ENCODE measurements around the gene SETD4. TPM values are rescaled to one million over a fixed set of nuclear protein-coding genes. Genes with fewer than 3 reads are reported as not detected.

SETD4 gene
- total and polyA plus RNA-seq, 2 of the 4 experiments (the other 2 are of a cell fraction): 9.5 to 11.4 TPM

GRCh38 chr21:35984654-35985361 is 75.5 kb downstream of the SETD4 start:
- Histone ChIP-seq H4K5ac (ENCODE audit: low read depth, low read length) (no peak overlapping the region), H2AK5ac (ENCODE audit: low read depth, low read length) (no peak overlapping the region), H3K9me1 (ENCODE audit: insufficient read depth, low read length) (no peaks in the 10 kb centered on the region; the same call in 1 of the 2 replicates), H3K9me3 (ENCODE audit: control insufficient read depth, insufficient read depth, low read length) (peaks cover 3% of the 10 kb centered on the region; the same call in 1 of the 2 replicates), H3K4me1 (ENCODE audit: control insufficient read depth, insufficient read depth, low read length) (peaks cover 2% of the 10 kb centered on the region; the same call in 1 of the 2 replicates), H3K9ac (ENCODE audit: low read depth, low read length) (no peak overlapping the region), H2BK20ac (ENCODE audit: low read depth, low read length) (no peak overlapping the region), H2AFZ (replicated peaks; ENCODE audit: low read length, poor library complexity) (no peak overlapping the region), H3K79me1 (ENCODE audit: low read depth in 1 of 2, low read length in 2 of 2) (no peaks in the 10 kb centered on the region), H3K18ac (ENCODE audit: low read depth, low read length) (no peak overlapping the region), H3K4ac (ENCODE audit: low read depth, low read length) (no peak overlapping the region), H4K20me1 (ENCODE audit: insufficient read depth, low read length) (no peaks in the 10 kb centered on the region), H3K4me3 (ENCODE audit: insufficient read depth, low read depth, low read length) (no peak overlapping the region), H3K36me3 (ENCODE audit: control insufficient read depth, insufficient read depth, low read length) (no peaks in the 10 kb centered on the region), H2AK9ac (replicated peaks; ENCODE audit: low read depth, low read length, poor library complexity) (no peak overlapping the region), H3K4me2 (ENCODE audit: low read depth, low read length) (no peak overlapping the region), H3K56ac (ENCODE audit: extremely low read depth, insufficient read depth, low read length) (no peak overlapping the region), H4K91ac (ENCODE audit: insufficient read depth, low read depth, low read length) (no peak overlapping the region), H2BK15ac (ENCODE audit: low read depth, low read length) (no peak overlapping the region), H3K27ac (ENCODE audit: insufficient read depth, low read length) (no peak overlapping the region), H3K14ac (replicated peaks; ENCODE audit: low read depth, low read length) (no peak overlapping the region), H3K23ac (ENCODE audit: low read depth, low read length) (no peak overlapping the region), H2BK120ac (ENCODE audit: low read depth, low read length) (no peak overlapping the region), H4K8ac (ENCODE audit: low read depth in 2 of 2, low read length in 2 of 2) (no peak overlapping the region), H3K27me3 (ENCODE audit: control insufficient read depth, insufficient read depth, low read length) (peaks cover 42% of the 10 kb centered on the region), H2BK5ac (ENCODE audit: low read depth, low read length, poor library complexity, severe bottlenecking) (no peak overlapping the region)
- no peak for DNase-seq
- dilution Hi-C loops (cut with HindIII; ENCODE audit: low sequenced_read_pairs, unreplicated experiment) (no loop called here), in situ Hi-C loops (cut with MboI; ENCODE audit: low sequenced_read_pairs) (no loop called here), intact Hi-C loops (cut with micrococcal nuclease) (no loop called here)
- TF ChIP-seq RCOR1 (IDR thresholded peaks at IDR 0.05; ENCODE audit: insufficient replicate concordance, low read length) (no peak), BHLHE40 (IDR thresholded peaks at IDR 0.05; ENCODE audit: low read depth, low read length) (no peak), MXI1 (IDR thresholded peaks at IDR 0.05; ENCODE audit: borderline replicate concordance, low read depth, low read length) (no peak), RAD21 (IDR thresholded peaks at IDR 0.05; ENCODE audit: low read length) (no peak), SMC3 (IDR thresholded peaks at IDR 0.05; ENCODE audit: low read depth, low read length) (no peak), RFX5 (IDR thresholded peaks at IDR 0.05; ENCODE audit: low read depth, low read length) (no peak), USF2 (IDR thresholded peaks at IDR 0.05; ENCODE audit: low read depth, low read length) (no peak), CTCF (conservative IDR thresholded peaks at IDR 0.05; ENCODE audit: low read depth, low read length) (no peak), CHD1 (IDR thresholded peaks at IDR 0.05; ENCODE audit: low read depth, low read length) (no peak)
- ChIA-PET POLR2A (ENCODE audit: unreplicated experiment) (no interaction called here), CTCF (no interaction called here)
- no peak for ATAC-seq (ENCODE audit: low read depth)
- BruUV-seq (replicated peaks): no TSS peak
- WGBS, 2 experiments (ENCODE audit: extremely low coverage in 2 of 2, insufficient read length in 1 of 2): no CpG with 5 or more reads among the region's 11 CpGs

Data from IMR-90 (cell line).